K562 (cell line): ENCODE measurements around the gene SSBP2. TPM values are rescaled to one million over a fixed set of nuclear protein-coding genes. Genes with fewer than 3 reads are reported as not detected.

Experiments used
- ATAC-seq: fragments of 200-7000 bp; cut with Tn5 transposase; 3 replicates; pipeline ENCODE4 v1.9.1; 2020; ENCODE audit warnings: moderate library complexity
- BruUV-seq: library from RNA; stranded (reverse); fragments of 400-500 nt; replicated peaks from 2 replicates; lab custom pipeline; 2021; lab: Mats Ljungman, UMichigan
- CTCF ChIA-PET: fragments of 300-600 bp; formaldehyde crosslinking; extraction: SDS; loops from one replicate; lab custom pipeline; 2021; ENCODE audit warnings: low intra/inter-chr PET ratio; lab: Yijun Ruan, JAX
- POLR2A ChIA-PET: fragments of 300-600, 350-650 bp; sonication (Branson Sonifier 250); formaldehyde crosslinking; extraction: SDS; loops from one replicate; lab custom pipeline; 2021; ENCODE audit warnings: antibody characterized with exemption, inconsistent platforms; lab: Yijun Ruan, JAX
- DNase-seq, 4 experiments: peaks; one replicate each; pipeline versions ENCODE4 v3.0.0 to v3.0.0-alpha.2; 2011 to 2018; ENCODE audit warnings: low spot score in 3 of 4, mixed read lengths in 3 of 4; ENCODE audit errors: extremely low read depth in 1 of 4
- FAIRE-seq: peaks from 2 replicates; lab custom pipeline; 2011; peaks lifted over from hg19 to GRCh38; lab: Jason Lieb, UNC
- H2AFZ ChIP-seq: 2 replicates; pipeline ENCODE4 v1.6.0; 2011; ENCODE audit warnings: low read depth, low read length, control low read depth, inconsistent platforms
- H3K27ac ChIP-seq: fragments of 200-600 bp; 3 replicates; pipeline ENCODE4 v1.8.0; 2011; ENCODE audit warnings: low read depth, mild to moderate bottlenecking, control low read depth, inconsistent platforms, low read length, moderate library complexity, mixed read lengths; ENCODE audit errors: extremely low read depth
- H3K27me3 ChIP-seq, 2 experiments: fragments of 300-600 bp in 1 of 2; 2 replicates in 1 of 2; 3 replicates in 1 of 2; pipeline versions ENCODE4 v1.6.0 to v1.8.0; 2011; ENCODE audit warnings: inconsistent platforms in 2 of 2, low read length in 2 of 2, mild to moderate bottlenecking in 1 of 2, mixed read lengths in 1 of 2, moderate library complexity in 1 of 2; ENCODE audit not compliant: control insufficient read depth in 2 of 2, insufficient read depth in 2 of 2
- H3K36me3 ChIP-seq: fragments of 300-600 bp; 3 replicates; pipeline ENCODE4 v1.8.0; 2011; ENCODE audit warnings: mild to moderate bottlenecking, low read length, inconsistent platforms; ENCODE audit not compliant: control insufficient read depth, insufficient read depth
- H3K4me1 ChIP-seq, 2 experiments: fragments of 200-600 bp in 1 of 2; replicated peaks in 1 of 2; 2 replicates in 1 of 2; 3 replicates in 1 of 2; pipeline versions ENCODE4 v1.5.1 to v1.8.0; 2011; ENCODE audit warnings: inconsistent platforms in 2 of 2, low read length in 2 of 2, mild to moderate bottlenecking in 1 of 2, mixed read lengths in 1 of 2, moderate library complexity in 1 of 2; ENCODE audit not compliant: control insufficient read depth in 2 of 2, insufficient read depth in 2 of 2
- H3K4me2 ChIP-seq: 2 replicates; pipeline ENCODE4 v1.6.1; 2011; ENCODE audit warnings: low read length, control low read depth, inconsistent platforms, mixed read lengths; ENCODE audit not compliant: insufficient read depth
- H3K4me3 ChIP-seq: fragments of 200-600 bp; sonication (generic), shearing (Covaris generic); 2 replicates; pipeline ENCODE4 v1.5.1; 2016; ENCODE audit warnings: control low read depth, inconsistent platforms
- H3K79me2 ChIP-seq: fragments of 200-600 bp; 3 replicates; pipeline ENCODE4 v1.8.0; 2011; ENCODE audit warnings: low read length, inconsistent platforms; ENCODE audit not compliant: control insufficient read depth, insufficient read depth
- H3K9ac ChIP-seq, 2 experiments: 2 replicates each; pipeline versions ENCODE4 v1.6.0 to v1.6.1; 2011; ENCODE audit warnings: low read depth in 2 of 2, low read length in 2 of 2, control low read depth in 1 of 2, inconsistent platforms in 1 of 2, mild to moderate bottlenecking in 1 of 2, mixed read lengths in 1 of 2; ENCODE audit not compliant: insufficient read depth in 1 of 2
- H3K9me1 ChIP-seq: one replicate; pipeline ENCODE4 v1.6.0; 2011; ENCODE audit warnings: inconsistent platforms, mild to moderate bottlenecking, low read length, moderate library complexity; ENCODE audit not compliant: control insufficient read depth, insufficient read depth
- H3K9me3 ChIP-seq: replicated peaks from 2 replicates; pipeline ENCODE4 v1.5.1; 2011; ENCODE audit warnings: low read depth, low read length, inconsistent platforms; ENCODE audit not compliant: control insufficient read depth, insufficient read depth
- H4K20me1 ChIP-seq: replicated peaks from 2 replicates; pipeline ENCODE4 v1.6.1; 2011; ENCODE audit warnings: low read length, inconsistent platforms, mixed read lengths; ENCODE audit not compliant: control insufficient read depth, insufficient read depth
- FOXK1 ChIP-seq: sonication (generic); formaldehyde crosslinking; IDR thresholded peaks from 2 replicates; pipeline ENCODE4 v1.8.0; 2022; ENCODE audit warnings: missing genetic modification reagents, mild to moderate bottlenecking, borderline replicate concordance
- MAFF ChIP-seq: IDR thresholded peaks from 2 replicates; pipeline ENCODE4 v1.6.1; 2012; ENCODE audit warnings: low read length, improper control_type of control experiment
- NFATC3 ChIP-seq: fragments of 450-650 bp; IDR thresholded peaks from 2 replicates; pipeline ENCODE4 v1.6.1; 2017; ENCODE audit warnings: mild to moderate bottlenecking
- PPARD ChIP-seq: fragments of 250-450 bp; sonication (Bioruptor Pico); IDR thresholded peaks from 2 replicates; pipeline ENCODE4 v1.8.0; 2022; ENCODE audit warnings: inconsistent platforms, mild to moderate bottlenecking, moderate library complexity
- PRPF4 ChIP-seq: fragments of 200-400 bp; formaldehyde crosslinking; IDR thresholded peaks from one replicate; pipeline ENCODE4 v1.6.1; 2017; ENCODE audit warnings: low read length, low read depth, mild to moderate bottlenecking; ENCODE audit not compliant: insufficient read depth, poor library complexity, severe bottlenecking
- SIX5 ChIP-seq, 2 experiments: IDR thresholded peaks; 2 replicates each; pipeline ENCODE4 v1.6.1; 2011; ENCODE audit warnings: low read length in 2 of 2, borderline replicate concordance in 1 of 2, low read depth in 1 of 2, mild to moderate bottlenecking in 1 of 2, moderate library complexity in 1 of 2; ENCODE audit not compliant: insufficient read depth in 1 of 2
- SOX6 ChIP-seq: fragments of 450-650 bp; IDR thresholded peaks from 2 replicates; pipeline ENCODE4 v1.6.1; 2014; ENCODE audit warnings: mild to moderate bottlenecking
- TEAD4 ChIP-seq, 2 experiments: sonication (generic) in 1 of 2; formaldehyde crosslinking in 1 of 2; IDR thresholded peaks; 2 replicates each; pipeline versions ENCODE4 v1.6.1 to v1.8.0; 2012 to 2022; ENCODE audit warnings: borderline replicate concordance in 1 of 2, inconsistent platforms in 1 of 2, low read length in 1 of 2, mild to moderate bottlenecking in 1 of 2, missing genetic modification reagents in 1 of 2
- TFAM ChIP-seq: fragments of 250-450 bp; sonication (Bioruptor Pico); conservative IDR thresholded peaks from 2 replicates; pipeline ENCODE4 v1.5.0; 2021; ENCODE audit warnings: mild to moderate bottlenecking, moderate library complexity
- ZNF121 ChIP-seq: sonication (generic); formaldehyde crosslinking; conservative IDR thresholded peaks from 2 replicates; pipeline ENCODE4 v1.8.0; 2022; ENCODE audit warnings: missing genetic modification reagents
- ZNF3 ChIP-seq: fragments of 250-450 bp; sonication (Bioruptor Pico); IDR thresholded peaks from 2 replicates; pipeline ENCODE4 v1.5.0; 2021; ENCODE audit warnings: mild to moderate bottlenecking, moderate library complexity
- WGBS: fragments of 100-300 bp; shearing (Covaris generic); methylation state at CpG from one replicate; pipeline ENCODE4 v1.1.6; 2016; ENCODE audit warnings: low coverage, mixed read lengths; ENCODE audit not compliant: insufficient coverage; ENCODE audit errors: missing lambda C conversion rate; 5-methylcytosine and 5-hydroxymethylcytosine counted together
- in situ Hi-C: fragments of 300-500 bp; cut with MboI; formaldehyde crosslinking; loops from 4 replicates; pipeline ENCODE4 v1.15.0; 2018; ENCODE audit warnings: inconsistent platforms, mixed read lengths
- intact Hi-C: fragments of 100-400 bp; cut with micrococcal nuclease; formaldehyde crosslinking; loops from 2 replicates; pipeline ENCODE4 v1.14.2; 2022
- polyA plus RNA-seq, 8 experiments: library from polyadenylated mRNA; depleted of rRNA in 4 of 8; stranded (reverse) in 5 of 8; unstranded in 3 of 8; fragments of >200 nt; fragmentation: Nextera tagmentation in 2 of 8; fragmentation: Illumina TruSeq in 1 of 8; extraction: Ambion mirVana in 2 of 8; extraction: Trizol in 1 of 8; gene quantifications; 2 replicates each; pipeline versions ENCODE4 v1.2.1 to v1.2.3, GENCODE V29; 2011 to 2014; ENCODE audit warnings: inconsistent platforms in 1 of 8, missing spikeins in 1 of 8
- total RNA-seq, 7 experiments: library from RNA; depleted of rRNA in 6 of 7; stranded (reverse); fragments of >200 nt in 6 of 7; fragmentation: Illumina TruSeq in 2 of 7; extraction: Trizol in 2 of 7; gene quantifications; 2 replicates each; pipeline versions ENCODE4 v1.2.1 to v1.2.3, GENCODE V29; 2011 to 2021; ENCODE audit warnings: low replicate concordance in 1 of 7
- TF ChIP-seq, protein P1 (sequence below): fragments of 200-800 bp; sonication (Bioruptor generic); IDR thresholded peaks from 2 replicates; pipeline ENCODE4 v1.6.1; 2017; ENCODE audit warnings: missing genetic modification characterization, missing compliant biosample characterization

Gene SSBP2
- total and polyA plus RNA-seq, 9 of the 15 experiments (the other 6 are each of a cell fraction or from before 2014, with no cell fraction given) = 22.3 to 133 (median 42.1) TPM

GRCh38 chr5:81708889-81709288, 42.0 kb downstream of the SSBP2 start:
- H3K9me3 ChIP-seq = no peaks in the 10 kb centered on the region
- POLR2A ChIA-PET = interaction anchor here (1.3 kb wide), 1 partner anchor 9 kb away, joined by 5 read pairs; no protein-coding TSS in a partner anchor
- FAIRE-seq (no peak), DNase-seq (no peak), ATAC-seq (no peak)
- intact Hi-C loops (no loop called here), in situ Hi-C loops (no loop called here)
- H3K27me3 ChIP-seq = no peaks in the 10 kb centered on the region
- no peak overlapping the region for H2AFZ ChIP-seq
- 37% methylated on average over 1 of the region's 1 CpG for WGBS
- H3K4me3 ChIP-seq = no peak overlapping the region
- peaks cover 20% of the 10 kb centered on the region; the same call in 2 of the 3 replicates for H3K79me2 ChIP-seq
- H3K4me1 ChIP-seq = no peaks in the 10 kb centered on the region
- H3K9me1 ChIP-seq = no peaks in the 10 kb centered on the region
- H3K36me3 ChIP-seq = peaks cover 2% of the 10 kb centered on the region; the same call in 2 of the 3 replicates
- TF ChIP-seq MAFF = no peak
- TF ChIP-seq, protein P1, sequence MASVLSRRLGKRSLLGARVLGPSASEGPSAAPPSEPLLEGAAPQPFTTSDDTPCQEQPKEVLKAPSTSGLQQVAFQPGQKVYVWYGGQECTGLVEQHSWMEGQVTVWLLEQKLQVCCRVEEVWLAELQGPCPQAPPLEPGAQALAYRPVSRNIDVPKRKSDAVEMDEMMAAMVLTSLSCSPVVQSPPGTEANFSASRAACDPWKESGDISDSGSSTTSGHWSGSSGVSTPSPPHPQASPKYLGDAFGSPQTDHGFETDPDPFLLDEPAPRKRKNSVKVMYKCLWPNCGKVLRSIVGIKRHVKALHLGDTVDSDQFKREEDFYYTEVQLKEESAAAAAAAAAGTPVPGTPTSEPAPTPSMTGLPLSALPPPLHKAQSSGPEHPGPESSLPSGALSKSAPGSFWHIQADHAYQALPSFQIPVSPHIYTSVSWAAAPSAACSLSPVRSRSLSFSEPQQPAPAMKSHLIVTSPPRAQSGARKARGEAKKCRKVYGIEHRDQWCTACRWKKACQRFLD (CRISPR knock-in tag) = no peak
- TF ChIP-seq PPARD = no peak
- no peak for TF ChIP-seq TEAD4 (IDR thresholded peaks at IDR 0.05; ENCODE audit: low read length)
- TF ChIP-seq TEAD4 (CRISPR knock-in tag; IDR thresholded peaks at IDR 0.05; ENCODE audit: borderline replicate concordance) = no peak
- no peak for TF ChIP-seq FOXK1
- no peak for TF ChIP-seq ZNF121 (CRISPR knock-in tag)
- no peak for TF ChIP-seq SOX6
- TF ChIP-seq PRPF4 = no peak
- TF ChIP-seq ZNF3 (CRISPR knock-in tag) = no peak
- no peak for TF ChIP-seq SIX5 (IDR thresholded peaks at IDR 0.05; ENCODE audit: borderline replicate concordance in 1 of 2, insufficient read depth in 1 of 2, low read depth in 1 of 2, low read length in 2 of 2)
- no peak for TF ChIP-seq TFAM (CRISPR knock-in tag)
- no peak for TF ChIP-seq NFATC3
- TF ChIP-seq, all 486 proteins: peak for 0
- H3K27ac ChIP-seq = no peak overlapping the region
- H4K20me1 ChIP-seq = no peaks in the 10 kb centered on the region
- no TSS peak for BruUV-seq
- H3K4me2 ChIP-seq = no peak overlapping the region
- no peak overlapping the region for H3K9ac ChIP-seq
- CTCF ChIA-PET = no interaction called here
